HepG2 (cell line): ENCODE measurements around the gene DDR1. TPM values are rescaled to one million over a fixed set of nuclear protein-coding genes. Genes with fewer than 3 reads are reported as not detected.

ENCODE experiments used
- ASH2L ChIP-seq: fragments of 300-600, 200-600 bp; sonication (generic); IDR thresholded peaks from 2 replicates; pipeline ENCODE4 v1.7.0; 2017; ENCODE audit warnings: low read depth, mild to moderate bottlenecking, moderate library complexity, mixed read lengths, low read length; ENCODE audit not compliant: insufficient read length
- CCDC6 ChIP-seq: sonication (generic); formaldehyde crosslinking; IDR thresholded peaks from 2 replicates; pipeline ENCODE4 v1.8.1; 2022; ENCODE audit warnings: mild to moderate bottlenecking, missing genetic modification reagents, moderate library complexity
- CENPT ChIP-seq: sonication (generic); formaldehyde crosslinking; IDR thresholded peaks from 2 replicates; pipeline ENCODE4 v1.8.0; 2022; ENCODE audit warnings: low read depth, mild to moderate bottlenecking, moderate library complexity, missing genetic modification reagents
- DBP ChIP-seq: sonication (generic); formaldehyde crosslinking; IDR thresholded peaks from 2 replicates; pipeline ENCODE4 v1.4.0; 2020; ENCODE audit warnings: missing genetic modification reagents; ENCODE audit errors: not compliant biosample characterization
- FOSL2 ChIP-seq: sonication (generic); formaldehyde crosslinking; IDR thresholded peaks from 2 replicates; pipeline ENCODE4 v1.4.0; 2020; ENCODE audit warnings: missing genetic modification reagents
- FOXA3 ChIP-seq: IDR thresholded peaks from 2 replicates; pipeline ENCODE4 v1.6.1; 2016; ENCODE audit warnings: missing genetic modification reagents, missing compliant biosample characterization
- KAT8 ChIP-seq: IDR thresholded peaks from 2 replicates; pipeline ENCODE4 v1.6.1; 2016; ENCODE audit warnings: missing genetic modification reagents, missing compliant biosample characterization
- MAF1 ChIP-seq: sonication (generic); formaldehyde crosslinking; IDR thresholded peaks from 2 replicates; pipeline ENCODE4 v1.5.0; 2020; ENCODE audit warnings: missing genetic modification reagents, borderline replicate concordance
- NFE2L1 ChIP-seq: sonication (generic); formaldehyde crosslinking; IDR thresholded peaks from 2 replicates; pipeline ENCODE4 v1.4.0; 2020; ENCODE audit warnings: missing genetic modification reagents, mild to moderate bottlenecking, borderline replicate concordance
- POLR2A ChIP-seq, 2 experiments: IDR thresholded peaks; 2 replicates each; pipeline ENCODE4 v1.6.1; 2011; ENCODE audit warnings: low read depth in 2 of 2, low read length in 2 of 2, mild to moderate bottlenecking in 1 of 2, moderate library complexity in 1 of 2; ENCODE audit not compliant: insufficient read depth in 1 of 2
- POLR2G ChIP-seq: fragments of 200-400 bp; formaldehyde crosslinking; IDR thresholded peaks from 2 replicates; pipeline ENCODE4 v1.6.1; 2018; ENCODE audit warnings: mild to moderate bottlenecking, low read depth, low read length, moderate library complexity
- PRDM4 ChIP-seq: sonication (generic); formaldehyde crosslinking; IDR thresholded peaks from 2 replicates; pipeline ENCODE4 v1.9.0; 2021; ENCODE audit warnings: missing genetic modification reagents, borderline replicate concordance
- TFDP2 ChIP-seq: sonication (generic); formaldehyde crosslinking; IDR thresholded peaks from 2 replicates; pipeline ENCODE4 v1.4.0; 2020; ENCODE audit warnings: missing genetic modification reagents
- ZFP36L2 ChIP-seq: sonication (generic); formaldehyde crosslinking; IDR thresholded peaks from 2 replicates; pipeline ENCODE4 v1.4.0; 2020; ENCODE audit warnings: missing genetic modification reagents
- ZNF280D ChIP-seq: sonication (generic); formaldehyde crosslinking; IDR thresholded peaks from 2 replicates; pipeline ENCODE4 v1.5.1; 2020; ENCODE audit warnings: mild to moderate bottlenecking, missing genetic modification reagents
- ZNF383 ChIP-seq: sonication (generic); formaldehyde crosslinking; IDR thresholded peaks from 2 replicates; pipeline ENCODE4 v1.4.0; 2020; ENCODE audit warnings: missing genetic modification reagents, mild to moderate bottlenecking, borderline replicate concordance
- ZNF44 ChIP-seq: sonication (generic); formaldehyde crosslinking; IDR thresholded peaks from 2 replicates; pipeline ENCODE4 v1.5.1; 2020; ENCODE audit warnings: mild to moderate bottlenecking, missing genetic modification reagents
- ZNF510 ChIP-seq: sonication (generic); formaldehyde crosslinking; IDR thresholded peaks from 2 replicates; pipeline ENCODE4 v1.4.0; 2020; ENCODE audit warnings: low read depth, mild to moderate bottlenecking, missing genetic modification reagents
- ZNF770 ChIP-seq: sonication (generic); formaldehyde crosslinking; IDR thresholded peaks from 2 replicates; pipeline ENCODE4 v1.5.0; 2020; ENCODE audit warnings: mild to moderate bottlenecking, missing genetic modification reagents
- polyA plus RNA-seq, 8 experiments: library from polyadenylated mRNA; depleted of rRNA in 3 of 8; stranded (reverse) in 7 of 8; unstranded in 1 of 8; fragments of >200 nt; fragmentation: Illumina TruSeq in 4 of 8; extraction: Trizol in 4 of 8; gene quantifications; 2 replicates each; pipeline versions ENCODE4 v1.2.1 to v1.2.3, GENCODE V29; 2011 to 2016; ENCODE audit warnings: low read depth in 4 of 8, missing spikeins in 1 of 8, mixed read lengths in 1 of 8; ENCODE audit not compliant: insufficient read depth in 1 of 8
- total RNA-seq, 5 experiments: library from RNA; depleted of rRNA; stranded (reverse); fragments of >200 nt; fragmentation: Illumina TruSeq; extraction: Trizol; gene quantifications; 2 replicates each; pipeline ENCODE4 v1.2.3, GENCODE V29; 2016; ENCODE audit warnings: low read depth in 1 of 5

DDR1 gene
- total and polyA plus RNA-seq, 2 of the 13 experiments (the other 11 are each of a cell fraction or from before 2014, with no cell fraction given), result 16.7 to 20.2 TPM

GRCh38 chr6:30914076-30914853 is 29.9 kb downstream of the DDR1 start, which contains the start of gene VARS2 (continued):
- TF ChIP-seq DBP (CRISPR knock-in tag) (peak; percentile 88), ASH2L (peak; percentile 61), CCDC6 (CRISPR knock-in tag) (peak; percentile 82), ZNF383 (no peak), ZNF510 (CRISPR knock-in tag) (peak; percentile 62; the same call in 1 of the 2 replicates), PRDM4 (0 out of 2 replicates have a peak, but pooled peaks have one; percentile 69), TFDP2 (CRISPR knock-in tag) (peak; percentile 93), ZNF280D (CRISPR knock-in tag) (peak; percentile 82; the same call in 1 of the 2 replicates), CENPT (CRISPR knock-in tag) (peak; percentile 87), NFE2L1 (CRISPR knock-in tag) (peak; percentile 6; the same call in 1 of the 2 replicates), KAT8 (CRISPR knock-in tag) (peak; percentile 95), ZNF770 (CRISPR knock-in tag) (peak; percentile 83), ZFP36L2 (CRISPR knock-in tag) (peak; percentile 55; the same call in 1 of the 2 replicates), MAF1 (CRISPR knock-in tag) (peak; percentile 86), FOSL2 (CRISPR knock-in tag) (peak; percentile 42), FOXA3 (CRISPR knock-in tag) (peak; percentile 54; the same call in 1 of the 2 replicates), POLR2A (IDR thresholded peaks at IDR 0.05; ENCODE audit: insufficient read depth in 1 of 2, low read depth in 2 of 2, low read length in 2 of 2) (peak; percentile 85 to 89), ZNF44 (CRISPR knock-in tag) (peak; percentile 30; the same call in 1 of the 2 replicates), POLR2G (peak; percentile 98)
